ENCODE results near the gene ZNF423.

The ZNF423 gene

GRCh38 chr16:49775018-49775417 is 80.9 kb downstream of the ZNF423 start:
- Mint-ChIP-seq H3K9me3 (no peaks in the 10 kb centered on the region), H3K27ac (no peak overlapping the region), H3K4me1 (peaks cover 61% of the 10 kb centered on the region), H3K27me3 (ENCODE audit: low read depth, poor library complexity) (peaks cover 3% of the 10 kb centered on the region), H3K4me3 (no peak overlapping the region), H3K36me3 (ENCODE audit: low read depth) (peaks cover 16% of the 10 kb centered on the region)
- no peak for TF ChIP-seq CTCF (IDR thresholded peaks at IDR 0.05)
- no peak for DNase-seq

GRCh38 chr16:49773534-49774475 is 82.1 kb downstream of the ZNF423 start:
- H3K4me1 Mint-ChIP-seq = peaks cover 69% of the 10 kb centered on the region
- DNase-seq = no peak
- no peak overlapping the region for H3K27ac Mint-ChIP-seq
- TF ChIP-seq CTCF (IDR thresholded peaks at IDR 0.05) = no peak
- H3K4me3 Mint-ChIP-seq = no peak overlapping the region
- peaks cover 18% of the 10 kb centered on the region for H3K36me3 Mint-ChIP-seq (ENCODE audit: low read depth)
- peaks cover 3% of the 10 kb centered on the region for H3K27me3 Mint-ChIP-seq (ENCODE audit: low read depth, poor library complexity)
- no peaks in the 10 kb centered on the region for H3K9me3 Mint-ChIP-seq

GRCh38 chr16:49767998-49768397 is 87.9 kb downstream of the ZNF423 start:
- Mint-ChIP-seq H3K27ac (peak overlapping the region; percentile 50), H3K27me3 (ENCODE audit: low read depth, poor library complexity) (no peaks in the 10 kb centered on the region), H3K9me3 (no peaks in the 10 kb centered on the region), H3K36me3 (ENCODE audit: low read depth) (peaks cover 27% of the 10 kb centered on the region), H3K4me1 (peaks cover 76% of the 10 kb centered on the region), H3K4me3 (no peak overlapping the region)
- no peak for DNase-seq
- TF ChIP-seq CTCF (IDR thresholded peaks at IDR 0.05) = no peak

GRCh38 chr16:49767414-49767813 is 88.5 kb downstream of the ZNF423 start:
- DNase-seq = no peak
- Mint-ChIP-seq H3K27me3 (ENCODE audit: low read depth, poor library complexity) (no peaks in the 10 kb centered on the region), H3K27ac (no peak overlapping the region), H3K9me3 (no peaks in the 10 kb centered on the region), H3K4me3 (no peak overlapping the region), H3K4me1 (peaks cover 75% of the 10 kb centered on the region), H3K36me3 (ENCODE audit: low read depth) (peaks cover 26% of the 10 kb centered on the region)
- TF ChIP-seq CTCF (IDR thresholded peaks at IDR 0.05) = no peak

- DNase-seq = no peak
- H3K27ac Mint-ChIP-seq = peak overlapping the region; percentile 85
- no peaks in the 10 kb centered on the region for H3K9me3 Mint-ChIP-seq
- peaks cover 15% of the 10 kb centered on the region for H3K36me3 Mint-ChIP-seq (ENCODE audit: low read depth)
- no peak overlapping the region for H3K4me3 Mint-ChIP-seq
- TF ChIP-seq CTCF (IDR thresholded peaks at IDR 0.05) = no peak
- H3K27me3 Mint-ChIP-seq (ENCODE audit: low read depth, poor library complexity) = no peaks in the 10 kb centered on the region
- peaks cover 74% of the 10 kb centered on the region for H3K4me1 Mint-ChIP-seq
Measured at GRCh38 chr16:49766225-49766624, 89.7 kb downstream of the ZNF423 start.

GRCh38 chr16:49763826-49764225 is 92.1 kb downstream of the ZNF423 start:
- Mint-ChIP-seq H3K27ac (peak overlapping the region; percentile 64), H3K27me3 (ENCODE audit: low read depth, poor library complexity) (no peaks in the 10 kb centered on the region), H3K36me3 (ENCODE audit: low read depth) (peaks cover 9% of the 10 kb centered on the region), H3K4me1 (peaks cover 64% of the 10 kb centered on the region), H3K4me3 (no peak overlapping the region), H3K9me3 (no peaks in the 10 kb centered on the region)
- no peak for TF ChIP-seq CTCF (IDR thresholded peaks at IDR 0.05)
- no peak for DNase-seq

Measured in nephron progenitor cell (in vitro differentiated cells).